ENCODE data around the gene MYO18B. TPM values are rescaled to one million over a fixed set of nuclear protein-coding genes. Genes with fewer than 3 reads are reported as not detected.

MYO18B gene
- polyA plus RNA-seq, 3 donors: 0.06 to 0.25 (median 0.19) TPM

DNA sequence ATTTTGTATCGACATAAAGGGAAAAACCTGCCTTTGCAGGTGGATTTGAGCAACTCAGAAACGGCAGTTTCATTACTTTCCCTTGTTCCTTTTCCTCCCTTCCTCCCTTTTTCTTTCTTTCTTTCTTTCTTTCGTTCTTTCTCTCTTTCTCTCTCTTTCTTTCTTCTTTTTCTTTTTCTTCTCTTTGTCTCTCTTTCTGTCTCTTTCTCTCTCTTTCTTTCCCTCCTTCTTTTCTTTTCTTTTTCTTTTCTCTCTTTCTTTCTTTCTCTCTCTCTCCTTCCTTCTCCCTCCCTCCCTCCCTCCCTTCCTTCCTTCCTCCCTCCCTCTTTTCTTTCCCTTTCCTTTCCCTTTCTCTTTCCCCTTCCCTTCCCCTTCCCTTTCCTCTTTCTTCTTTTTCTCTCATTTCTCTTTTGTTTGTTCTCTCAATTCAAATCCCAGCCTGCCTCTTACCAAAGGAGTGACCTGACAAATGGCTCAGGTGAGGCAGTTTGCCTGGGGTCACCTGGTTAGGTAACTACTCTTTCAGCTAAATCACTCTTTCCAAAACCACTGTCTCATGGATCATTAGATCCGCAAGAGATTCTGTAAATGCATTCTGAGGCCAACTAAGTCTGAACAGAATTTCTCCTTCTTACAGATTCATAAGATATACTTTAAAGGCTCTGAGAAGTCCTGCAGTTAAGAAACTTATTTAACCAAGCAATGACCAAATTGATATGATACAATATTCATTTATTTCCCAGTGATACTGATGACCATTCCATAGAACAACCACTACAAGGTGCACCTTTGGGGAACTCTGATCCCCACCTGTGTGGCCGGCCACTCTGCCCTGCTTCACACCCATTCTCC is 75.3 kb downstream of the MYO18B start:
- DNase-seq (ENCODE audit: low read depth in 3 of 3, low spot score in 2 of 3): no peak

DNA sequence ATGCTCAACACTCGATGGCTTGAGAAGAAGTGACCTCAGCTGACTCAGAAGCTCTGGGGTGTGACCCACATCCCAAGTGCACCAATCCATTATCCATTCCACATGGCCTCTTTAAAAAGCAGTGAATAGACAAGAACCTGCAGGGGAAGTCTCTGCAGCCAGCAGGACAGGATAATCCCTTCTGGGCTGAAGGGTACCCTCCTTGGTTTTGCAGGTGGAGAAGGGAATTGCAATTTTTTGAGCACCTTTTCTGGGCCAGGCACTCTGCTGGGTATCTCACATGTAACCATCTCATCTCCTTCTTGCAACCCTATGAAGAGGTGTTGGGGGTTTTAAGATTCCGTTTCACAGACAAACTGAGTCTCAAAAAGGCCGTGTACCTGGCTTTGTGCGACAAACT is 76.6 kb downstream of the MYO18B start:
- DNase-seq (ENCODE audit: low read depth in 3 of 3, low spot score in 2 of 3): no peak

- DNase-seq (ENCODE audit: low read depth in 3 of 3, low spot score in 2 of 3): no peak
These were observed 80.4 kb downstream of the MYO18B start for GRCh38 chr22:25822344-25822743.

GRCh38 chr22:25823276-25823675 is 81.3 kb downstream of the MYO18B start:
- DNase-seq (ENCODE audit: low read depth in 3 of 3, low spot score in 2 of 3): no peak

DNA sequence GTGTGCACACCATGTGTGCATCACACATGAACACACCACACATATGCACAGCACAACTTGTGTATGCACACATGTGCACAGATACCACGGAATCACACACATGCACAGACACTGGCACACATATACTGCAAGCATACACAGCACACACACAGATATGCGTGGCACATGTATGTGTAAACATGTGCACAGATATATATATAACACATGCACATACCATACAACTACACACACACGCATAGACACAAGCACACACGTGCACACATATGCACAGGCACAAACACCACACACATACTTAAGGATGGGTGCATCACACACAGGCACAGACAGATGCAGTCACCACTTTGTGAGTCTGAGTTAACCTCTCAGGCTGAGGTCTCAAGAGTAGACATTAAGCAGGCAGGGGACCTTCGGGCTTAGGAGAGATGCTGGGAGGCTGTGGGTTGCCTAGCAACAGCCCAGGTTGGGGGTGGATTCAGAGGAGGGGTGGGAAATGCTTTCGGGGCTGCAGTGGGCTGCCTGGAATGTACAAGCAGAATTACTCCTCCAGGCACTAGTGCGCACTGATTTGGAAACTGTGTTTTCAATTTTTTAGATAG is 82.9 kb downstream of the MYO18B start:
- no peak for DNase-seq (ENCODE audit: low read depth in 3 of 3, low spot score in 2 of 3)

- no peak for DNase-seq (ENCODE audit: low read depth in 3 of 3, low spot score in 2 of 3)
These were observed 85.4 kb downstream of the MYO18B start for GRCh38 chr22:25827415-25827814.

- DNase-seq (ENCODE audit: low read depth in 3 of 3, low spot score in 2 of 3): no peak
These were observed 86.4 kb downstream of the MYO18B start for GRCh38 chr22:25828422-25828821.

DNA sequence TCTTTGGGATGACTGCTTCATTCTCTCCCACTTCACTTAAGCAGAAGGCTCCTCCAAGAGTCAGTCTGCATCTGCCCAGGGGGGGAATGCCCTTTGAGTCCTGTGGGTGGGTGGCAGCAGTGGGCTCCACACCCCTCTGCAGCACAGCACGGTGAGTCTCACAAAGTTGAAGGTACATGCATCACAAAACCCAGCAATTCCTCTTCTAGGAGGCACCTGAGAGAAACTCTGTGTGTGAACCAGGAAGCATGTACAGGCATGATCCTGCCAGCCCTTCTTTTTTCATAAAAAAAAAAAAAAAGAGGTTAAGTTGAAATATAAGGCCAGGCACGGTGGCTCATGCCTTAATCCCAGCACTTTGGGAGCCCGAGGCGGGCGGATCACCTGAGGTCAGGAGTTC is 87.2 kb downstream of the MYO18B start:
- DNase-seq (ENCODE audit: low read depth in 3 of 3, low spot score in 2 of 3): no peak

DNA sequence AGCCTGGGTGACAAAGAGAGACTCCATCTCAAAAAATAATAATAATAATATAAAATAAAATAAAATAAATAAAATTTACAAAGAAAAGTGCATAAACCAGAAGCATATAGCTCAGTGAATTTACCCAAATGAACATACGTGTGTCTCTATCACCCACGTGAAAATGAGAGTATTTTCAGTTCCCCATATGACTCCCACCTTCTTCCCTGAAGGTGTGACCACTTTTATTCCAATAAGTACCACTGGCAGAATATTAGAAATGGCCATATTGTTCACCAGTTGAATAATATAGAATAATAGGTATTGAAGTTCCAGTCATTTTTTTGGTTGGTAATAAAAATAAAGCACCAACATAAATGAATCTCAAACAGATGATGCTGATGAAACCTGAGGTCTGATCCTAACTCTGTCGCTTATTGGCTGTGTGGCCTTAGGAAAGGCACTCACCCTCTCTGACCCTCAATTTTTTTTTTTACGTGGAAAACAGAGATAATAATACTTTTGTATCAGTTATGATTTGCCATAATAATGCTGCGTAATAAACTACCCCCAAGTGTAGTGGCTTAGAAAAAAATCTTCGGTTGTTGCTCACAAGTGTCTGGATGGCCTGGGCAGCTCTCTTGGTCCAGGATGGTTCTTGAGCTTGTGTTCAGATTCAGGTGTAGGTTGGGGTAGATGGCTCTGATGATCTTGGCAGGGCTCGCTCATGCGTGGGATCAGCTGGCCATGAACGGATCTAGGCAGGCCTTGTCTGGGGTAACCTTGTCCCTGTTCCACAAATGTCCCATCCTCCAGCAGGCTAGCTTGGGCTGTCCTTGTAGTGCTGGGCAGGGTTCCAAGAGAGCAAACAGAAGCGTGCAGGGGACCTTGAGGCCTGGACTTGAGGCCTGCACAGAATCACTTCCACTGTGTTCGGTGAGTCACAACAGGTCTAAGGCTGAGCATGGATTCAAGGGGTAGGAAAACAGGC is 88.1 kb downstream of the MYO18B start:
- no peak for DNase-seq (ENCODE audit: low read depth in 3 of 3, low spot score in 2 of 3)

DNA sequence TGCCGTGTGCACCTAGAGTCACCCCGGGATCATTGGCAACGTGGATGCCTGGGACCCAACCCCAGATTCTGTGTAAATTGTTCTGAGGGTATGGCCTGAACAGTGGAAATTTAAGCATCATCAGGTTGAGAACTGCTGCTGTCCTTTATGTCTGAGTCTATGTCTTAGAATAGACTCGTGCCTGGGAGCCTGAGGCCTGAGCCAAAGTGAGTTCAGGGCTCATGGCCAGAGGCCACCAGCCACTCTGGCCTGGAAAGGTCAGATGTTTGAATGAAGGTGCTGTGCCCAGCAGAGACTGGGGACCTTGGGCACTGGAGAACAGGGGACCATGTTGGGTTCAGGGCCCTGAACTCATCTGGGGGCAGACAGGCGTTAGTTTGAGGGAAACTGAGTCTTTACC is 91.1 kb downstream of the MYO18B start:
- DNase-seq (ENCODE audit: low read depth in 3 of 3, low spot score in 2 of 3): no peak

DNA sequence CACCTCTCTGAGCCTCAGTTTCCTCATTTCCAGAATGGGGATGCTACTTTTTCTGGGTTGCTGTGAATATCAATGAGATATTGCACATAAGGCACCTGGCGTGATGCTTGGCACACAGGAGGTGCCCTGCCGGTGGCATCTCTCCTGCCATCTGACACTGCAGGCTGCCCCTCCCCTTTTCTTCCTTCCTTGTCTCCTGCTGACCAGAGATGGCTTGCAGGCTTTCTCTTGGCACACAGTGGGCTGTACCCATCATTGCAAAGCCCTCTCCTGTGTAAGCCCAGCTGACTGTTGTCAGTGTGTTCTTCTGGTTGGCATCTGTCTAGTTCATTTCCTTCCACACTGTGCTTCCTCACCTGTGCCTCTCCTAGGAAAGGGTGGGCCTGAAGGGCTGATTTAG is 91.7 kb downstream of the MYO18B start:
- no peak for DNase-seq (ENCODE audit: low read depth in 3 of 3, low spot score in 2 of 3)

DNA sequence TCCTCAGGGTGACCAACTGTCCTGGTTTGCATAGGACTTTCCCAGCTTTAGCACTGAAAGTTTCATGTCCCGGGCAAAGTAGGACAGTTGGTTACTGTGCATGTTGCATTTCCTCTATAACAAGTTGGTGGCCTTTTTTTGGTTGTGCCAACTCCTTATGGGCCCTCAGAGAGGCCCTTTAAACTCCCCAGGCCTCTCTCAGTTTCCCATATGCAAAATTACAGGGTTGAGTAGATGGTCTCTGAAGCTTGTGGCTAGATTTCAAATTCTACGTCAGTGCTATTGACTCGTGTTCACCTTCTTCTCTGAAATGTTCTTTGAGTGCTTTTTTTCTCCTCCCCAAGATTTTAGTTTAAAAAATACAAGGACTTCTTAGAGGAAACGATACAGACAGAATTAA is 92.5 kb downstream of the MYO18B start:
- no peak for DNase-seq (ENCODE audit: low read depth in 3 of 3, low spot score in 2 of 3)

- DNase-seq (ENCODE audit: low read depth in 3 of 3, low spot score in 2 of 3): no peak
These were observed 93.4 kb downstream of the MYO18B start for GRCh38 chr22:25835348-25835747.

DNA sequence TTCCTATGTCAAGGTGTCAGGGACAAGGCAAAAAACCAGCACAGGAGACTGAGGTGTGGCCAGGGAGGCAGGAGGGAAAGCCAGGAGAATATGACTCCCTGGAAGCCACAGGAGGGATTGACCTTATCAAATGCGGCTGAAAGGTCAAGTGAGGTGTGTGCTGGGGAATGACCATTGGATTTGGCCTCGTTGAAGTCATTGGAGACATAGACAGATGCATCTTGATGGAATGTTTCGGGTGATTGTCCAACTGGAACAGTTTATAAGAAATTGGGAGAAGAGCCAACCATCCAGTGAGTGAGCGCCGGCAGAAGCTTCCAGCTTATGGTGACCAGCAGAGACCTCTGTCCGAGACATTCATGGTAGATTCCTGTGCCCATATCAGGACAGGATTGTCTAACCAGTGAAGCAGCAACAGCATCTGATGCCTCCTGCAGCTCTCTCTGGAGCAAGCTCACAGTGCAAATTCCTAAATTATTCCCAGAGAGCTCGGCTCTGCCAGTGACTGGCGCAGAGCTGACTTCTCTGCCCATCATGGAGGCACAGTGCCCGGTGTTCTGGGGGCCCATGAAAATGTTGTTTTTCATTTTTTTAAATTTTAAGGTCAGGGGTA is 95.4 kb downstream of the MYO18B start:
- no peak for DNase-seq (ENCODE audit: low read depth in 3 of 3, low spot score in 2 of 3)

DNA sequence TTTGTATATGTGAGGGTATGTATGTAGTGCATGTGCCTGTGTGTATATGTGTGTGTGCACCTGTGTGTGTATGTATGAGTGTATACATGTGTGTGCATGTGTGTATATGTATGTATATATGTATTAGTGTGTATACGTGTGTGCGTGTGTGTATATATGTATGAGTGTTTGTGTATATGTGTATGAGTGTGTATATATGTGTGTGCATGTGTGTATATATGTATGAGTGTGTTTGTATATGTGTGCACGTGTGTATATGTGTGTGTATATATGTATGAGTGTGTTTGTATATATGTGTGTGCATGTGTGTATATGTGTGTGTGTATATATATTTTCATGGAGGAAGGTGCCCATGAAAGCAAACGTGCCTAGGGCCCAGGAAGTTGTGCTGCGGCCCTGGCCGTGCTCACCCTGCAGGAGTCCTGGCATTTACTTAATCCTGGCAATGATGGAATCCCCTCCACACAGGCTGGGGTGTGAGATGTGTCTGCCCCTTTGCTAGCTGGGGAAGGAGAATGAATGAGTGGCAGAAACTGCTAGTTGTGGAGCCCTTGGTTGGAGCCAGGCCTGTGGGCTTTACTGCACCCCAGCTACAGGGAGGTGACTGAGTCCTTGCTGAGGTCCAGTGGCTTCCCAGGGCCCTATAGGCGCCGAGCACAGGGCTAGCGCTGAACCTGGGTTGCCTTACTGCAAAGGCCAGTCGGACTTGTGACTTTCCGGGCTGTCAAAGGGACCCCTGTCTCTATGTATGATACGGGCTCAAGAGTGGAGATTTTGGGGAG is 97.2 kb downstream of the MYO18B start:
- DNase-seq (ENCODE audit: low read depth in 3 of 3, low spot score in 2 of 3): no peak

- DNase-seq (ENCODE audit: low read depth in 3 of 3, low spot score in 2 of 3): no peak
These were observed 97.8 kb downstream of the MYO18B start for GRCh38 chr22:25839755-25840154.

- no peak for DNase-seq (ENCODE audit: low read depth in 3 of 3, low spot score in 2 of 3)
These were observed 98.2 kb downstream of the MYO18B start for GRCh38 chr22:25840167-25840566.

GRCh38 chr22:25840891-25841290 is 98.9 kb downstream of the MYO18B start:
- DNase-seq (ENCODE audit: low read depth in 3 of 3, low spot score in 2 of 3): no peak

DNA sequence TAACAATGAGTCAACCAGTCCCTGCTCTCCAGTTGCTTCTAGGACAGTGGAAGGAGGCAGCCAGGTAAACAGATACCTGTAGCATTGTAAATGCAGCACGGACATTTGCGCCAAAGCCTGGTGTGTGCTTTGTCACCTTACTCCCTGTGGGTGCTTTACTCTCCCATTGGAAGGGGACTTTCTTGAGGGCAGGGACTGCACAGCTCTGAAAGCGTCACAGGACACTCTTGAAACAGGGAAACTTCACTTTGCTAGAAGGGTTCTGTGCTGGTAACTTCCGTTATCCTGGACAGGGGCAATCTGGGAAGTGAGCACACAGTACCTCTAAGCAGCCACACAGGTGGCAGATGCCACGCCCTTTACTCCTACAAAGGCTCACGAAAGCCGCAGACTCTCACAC is 99.8 kb downstream of the MYO18B start:
- no peak for DNase-seq (ENCODE audit: low read depth in 3 of 3, low spot score in 2 of 3)

All from right renal cortex interstitium (tissue), 3 donors.